K562 (cell line): Measurements from ENCODE around the gene PTPRT. TPM values are rescaled to one million over a fixed set of nuclear protein-coding genes. Genes with fewer than 3 reads are reported as not detected.

ENCODE experiments used
- ATF2 ChIP-seq: sonication (generic); formaldehyde crosslinking; IDR thresholded peaks from 2 replicates; pipeline ENCODE4 v1.8.1; 2022; ENCODE audit warnings: missing genetic modification reagents
- CHD2 ChIP-seq: IDR thresholded peaks from 2 replicates; pipeline ENCODE4 v1.6.1; 2011; ENCODE audit warnings: low read depth, low read length
- CTCF ChIP-seq, 3 experiments: IDR thresholded peaks in 2 of 3; conservative IDR thresholded peaks in 1 of 3; 2 replicates each; pipeline ENCODE4 v1.5.1; 2011 to 2012; ENCODE audit warnings: low read length in 3 of 3, mild to moderate bottlenecking in 3 of 3, control low read depth in 2 of 3, improper control_type of control experiment in 1 of 3, inconsistent platforms in 1 of 3, low read depth in 1 of 3, mixed read lengths in 1 of 3, moderate library complexity in 1 of 3; ENCODE audit not compliant: insufficient read depth in 2 of 3
- DACH1 ChIP-seq: fragments of 450-650 bp; IDR thresholded peaks from 2 replicates; pipeline ENCODE4 v1.6.1; 2018; ENCODE audit not compliant: partially characterized antibody
- E2F5 ChIP-seq: sonication (generic); formaldehyde crosslinking; IDR thresholded peaks from 2 replicates; pipeline ENCODE4 v1.8.0; 2022; ENCODE audit warnings: mild to moderate bottlenecking, missing genetic modification reagents
- FOXJ3 ChIP-seq: sonication (generic); formaldehyde crosslinking; IDR thresholded peaks from 2 replicates; pipeline ENCODE4 v1.4.0; 2020; ENCODE audit warnings: mild to moderate bottlenecking, missing genetic modification reagents
- NCOR1 ChIP-seq: fragments of 450-650 bp; IDR thresholded peaks from 2 replicates; pipeline ENCODE4 v1.6.1; 2016; ENCODE audit warnings: mild to moderate bottlenecking, moderate library complexity
- PTRF ChIP-seq: fragments of 450-650 bp; IDR thresholded peaks from 2 replicates; pipeline ENCODE4 v1.6.1; 2016; ENCODE audit warnings: mild to moderate bottlenecking, missing genetic modification characterization, missing compliant biosample characterization
- SUPT5H ChIP-seq: fragments of 450-650 bp; IDR thresholded peaks from 2 replicates; pipeline ENCODE4 v1.6.1; 2016
- TBP ChIP-seq: optimal IDR thresholded peaks from 2 replicates; pipeline ENCODE3; 2011; ENCODE audit warnings: low read depth, low read length, improper control_type of control experiment
- ZBTB9 ChIP-seq: fragments of 450-650 bp; formaldehyde crosslinking; IDR thresholded peaks from 2 replicates; pipeline ENCODE4 v1.4.0; 2020; ENCODE audit warnings: mild to moderate bottlenecking, moderate library complexity
- polyA plus RNA-seq, 8 experiments: library from polyadenylated mRNA; depleted of rRNA in 4 of 8; stranded (reverse) in 5 of 8; unstranded in 3 of 8; fragments of >200 nt; fragmentation: Nextera tagmentation in 2 of 8; fragmentation: Illumina TruSeq in 1 of 8; extraction: Ambion mirVana in 2 of 8; extraction: Trizol in 1 of 8; gene quantifications; 2 replicates each; pipeline versions ENCODE4 v1.2.1 to v1.2.3, GENCODE V29; 2011 to 2014; ENCODE audit warnings: inconsistent platforms in 1 of 8, missing spikeins in 1 of 8
- total RNA-seq, 7 experiments: library from RNA; depleted of rRNA in 6 of 7; stranded (reverse); fragments of >200 nt in 6 of 7; fragmentation: Illumina TruSeq in 2 of 7; extraction: Trizol in 2 of 7; gene quantifications; 2 replicates each; pipeline versions ENCODE4 v1.2.1 to v1.2.3, GENCODE V29; 2011 to 2021; ENCODE audit warnings: low replicate concordance in 1 of 7

Gene PTPRT
- total and polyA plus RNA-seq, 9 of the 15 experiments (the other 6 are each of a cell fraction or from before 2014, with no cell fraction given): not detected

GRCh38 chr20:42432496-42433334, 757.0 kb downstream of the PTPRT start (continued):
- TF ChIP-seq E2F5 (CRISPR knock-in tag): no peak
- TF ChIP-seq DACH1: no peak
- no peak for TF ChIP-seq ZBTB9
- TF ChIP-seq TBP: no peak
- no peak for TF ChIP-seq SUPT5H
- TF ChIP-seq CHD2: no peak
- no peak for TF ChIP-seq FOXJ3 (CRISPR knock-in tag)
- TF ChIP-seq CTCF (IDR thresholded peaks at IDR 0.05 in 2 of 3, conservative IDR thresholded peaks at IDR 0.05 in 1 of 3; ENCODE audit: insufficient read depth in 2 of 3, low read depth in 1 of 3, low read length in 3 of 3): no peak
- no peak for TF ChIP-seq ATF2 (CRISPR knock-in tag)
- TF ChIP-seq NCOR1: no peak
- no peak for TF ChIP-seq PTRF (tag)
